HEK293 (cell line): ENCODE measurements around the gene EXOSC5.

Source experiments
- CTCF ChIP-seq: fragments of 450-650 bp; formaldehyde crosslinking; IDR thresholded peaks from 2 replicates; pipeline ENCODE4 v1.5.1; 2016; ENCODE audit warnings: missing biosample characterization, missing genetic modification characterization
- FEZF1 ChIP-seq: fragments of 450-650 bp; formaldehyde crosslinking; IDR thresholded peaks from 2 replicates; pipeline ENCODE4 v1.5.1; 2016; ENCODE audit warnings: missing biosample characterization, missing genetic modification characterization
- GLIS1 ChIP-seq: fragments of 450-650 bp; formaldehyde crosslinking; IDR thresholded peaks from 2 replicates; pipeline ENCODE4 v1.5.1; 2016; ENCODE audit warnings: missing biosample characterization, missing genetic modification characterization
- PRDM4 ChIP-seq: fragments of 450-650 bp; formaldehyde crosslinking; IDR thresholded peaks from 2 replicates; pipeline ENCODE4 v1.5.1; 2017; ENCODE audit warnings: missing biosample characterization, missing genetic modification characterization
- SP2 ChIP-seq: fragments of 450-650 bp; formaldehyde crosslinking; IDR thresholded peaks from 2 replicates; pipeline ENCODE4 v1.5.1; 2016; ENCODE audit warnings: missing biosample characterization, missing genetic modification characterization
- ZBTB11 ChIP-seq: fragments of 450-650 bp; formaldehyde crosslinking; conservative IDR thresholded peaks from 2 replicates; pipeline ENCODE4 v1.5.1; 2016; ENCODE audit warnings: low read depth, missing biosample characterization, missing genetic modification characterization
- ZBTB17 ChIP-seq: fragments of 450-650 bp; formaldehyde crosslinking; IDR thresholded peaks from 2 replicates; pipeline ENCODE4 v1.5.1; 2016; ENCODE audit warnings: missing biosample characterization, missing genetic modification characterization
- ZBTB26 ChIP-seq: fragments of 450-650 bp; formaldehyde crosslinking; optimal IDR thresholded peaks from 2 replicates; pipeline ENCODE3; 2016; ENCODE audit warnings: missing biosample characterization, mild to moderate bottlenecking, missing genetic modification characterization
- ZBTB48 ChIP-seq: fragments of 450-650 bp; formaldehyde crosslinking; IDR thresholded peaks from 2 replicates; pipeline ENCODE4 v1.5.1; 2016; ENCODE audit warnings: missing biosample characterization, missing genetic modification characterization
- ZBTB6 ChIP-seq: fragments of 450-650 bp; formaldehyde crosslinking; IDR thresholded peaks from 2 replicates; pipeline ENCODE4 v1.5.1; 2017; ENCODE audit warnings: missing biosample characterization, missing genetic modification characterization
- ZFHX2 ChIP-seq: fragments of 450-650 bp; formaldehyde crosslinking; conservative IDR thresholded peaks from 2 replicates; pipeline ENCODE4 v1.5.1; 2016; ENCODE audit warnings: missing biosample characterization, missing genetic modification characterization
- ZFP37 ChIP-seq: fragments of 450-650 bp; formaldehyde crosslinking; IDR thresholded peaks from 2 replicates; pipeline ENCODE4 v1.5.1; 2016; ENCODE audit warnings: missing biosample characterization, missing genetic modification characterization
- ZNF133 ChIP-seq: fragments of 450-650 bp; formaldehyde crosslinking; IDR thresholded peaks from 2 replicates; pipeline ENCODE4 v1.5.1; 2016; ENCODE audit warnings: missing biosample characterization, missing genetic modification characterization
- ZNF140 ChIP-seq: fragments of 450-650 bp; formaldehyde crosslinking; IDR thresholded peaks from 2 replicates; pipeline ENCODE4 v1.5.1; 2016; ENCODE audit warnings: missing biosample characterization, missing genetic modification characterization
- ZNF23 ChIP-seq: fragments of 450-650 bp; formaldehyde crosslinking; IDR thresholded peaks from 2 replicates; pipeline ENCODE4 v1.5.1; 2016; ENCODE audit warnings: missing biosample characterization, missing genetic modification characterization, borderline replicate concordance
- ZNF24 ChIP-seq: fragments of 450-650 bp; formaldehyde crosslinking; IDR thresholded peaks from 2 replicates; pipeline ENCODE4 v1.5.1; 2016; ENCODE audit warnings: missing biosample characterization, missing genetic modification characterization
- ZNF248 ChIP-seq: fragments of 450-650 bp; formaldehyde crosslinking; IDR thresholded peaks from 2 replicates; pipeline ENCODE4 v1.5.1; 2017; ENCODE audit warnings: missing biosample characterization, missing genetic modification characterization
- ZNF391 ChIP-seq: fragments of 450-650 bp; formaldehyde crosslinking; IDR thresholded peaks from 2 replicates; pipeline ENCODE4 v1.5.1; 2016; ENCODE audit warnings: low read depth, missing biosample characterization, missing genetic modification characterization, borderline replicate concordance
- ZNF394 ChIP-seq: fragments of 450-650 bp; formaldehyde crosslinking; IDR thresholded peaks from 2 replicates; pipeline ENCODE4 v1.5.1; 2016; ENCODE audit warnings: missing biosample characterization, missing genetic modification characterization, mild to moderate bottlenecking, moderate library complexity, borderline replicate concordance
- ZNF501 ChIP-seq: fragments of 450-650 bp; formaldehyde crosslinking; IDR thresholded peaks from 2 replicates; pipeline ENCODE4 v1.5.1; 2016; ENCODE audit warnings: missing biosample characterization, missing genetic modification characterization
- ZNF561 ChIP-seq: fragments of 450-650 bp; IDR thresholded peaks from 2 replicates; pipeline ENCODE4 v1.5.1; 2018; ENCODE audit warnings: missing biosample characterization, missing genetic modification characterization, borderline replicate concordance
- ZNF623 ChIP-seq: fragments of 450-650 bp; formaldehyde crosslinking; IDR thresholded peaks from 2 replicates; pipeline ENCODE4 v1.5.1; 2016; ENCODE audit warnings: missing biosample characterization, missing genetic modification characterization
- ZNF707 ChIP-seq: fragments of 450-650 bp; formaldehyde crosslinking; IDR thresholded peaks from 2 replicates; pipeline ENCODE4 v1.5.1; 2016; ENCODE audit warnings: missing biosample characterization, missing genetic modification characterization
- ZSCAN4 ChIP-seq: fragments of 450-650 bp; formaldehyde crosslinking; IDR thresholded peaks from 2 replicates; pipeline ENCODE4 v1.5.1; 2017; ENCODE audit warnings: missing biosample characterization, missing genetic modification characterization
- ZXDB ChIP-seq: fragments of 450-650 bp; formaldehyde crosslinking; IDR thresholded peaks from 2 replicates; pipeline ENCODE4 v1.5.1; 2016; ENCODE audit warnings: missing biosample characterization, missing genetic modification characterization

Gene EXOSC5

GRCh38 chr19:41352609-41353465 is 44.3 kb downstream of the EXOSC5 start (continued):
- TF ChIP-seq ZNF561 (0 out of 2 replicates have a peak, but pooled peaks have one; percentile 20), ZXDB (tag by site-specific recombination) (peak; percentile 63; the same call in 1 of the 2 replicates), ZBTB6 (tag by site-specific recombination) (0 out of 2 replicates have a peak, but pooled peaks have one; percentile 7), ZNF623 (tag by site-specific recombination) (no peak; the same call in 1 of the 2 replicates), ZNF24 (tag by site-specific recombination) (0 out of 2 replicates have a peak, but pooled peaks have one; percentile 44), ZNF707 (peak; percentile 88), ZNF140 (tag by site-specific recombination) (no peak), ZFHX2 (peak; percentile 51), FEZF1 (tag by site-specific recombination) (no peak), PRDM4 (tag by site-specific recombination) (0 out of 2 replicates have a peak, but pooled peaks have one; percentile 7), ZBTB17 (tag by site-specific recombination) (peak; percentile 91), SP2 (tag by site-specific recombination) (peak; percentile 66), ZNF391 (tag by site-specific recombination) (peak; percentile 53; the same call in 1 of the 2 replicates), ZBTB48 (tag by site-specific recombination) (peak; percentile 52), ZBTB26 (tag by site-specific recombination) (peak; percentile 66), ZNF394 (tag by site-specific recombination) (peak; percentile 35; the same call in 1 of the 2 replicates), GLIS1 (peak; percentile 95), ZNF23 (tag by site-specific recombination) (peak; percentile 67), ZNF501 (tag by site-specific recombination) (peak; percentile 62), ZNF248 (tag by site-specific recombination) (no peak), CTCF (tag by site-specific recombination) (peak; percentile 96), ZFP37 (0 out of 2 replicates have a peak, but pooled peaks have one; percentile 72), ZNF133 (tag by site-specific recombination) (no peak), ZSCAN4 (no peak), ZBTB11 (tag by site-specific recombination) (0 out of 2 replicates have a peak, but pooled peaks have one; percentile 28)
- TF ChIP-seq, all 188 proteins: peak for 41
